ENCODE measurements around the gene DTD1. TPM values are rescaled to one million over a fixed set of nuclear protein-coding genes. Genes with fewer than 3 reads are reported as not detected.

Gene DTD1
- total RNA-seq, 2 donors from 2014 or later: 31.2 to 51.6 TPM

DNA sequence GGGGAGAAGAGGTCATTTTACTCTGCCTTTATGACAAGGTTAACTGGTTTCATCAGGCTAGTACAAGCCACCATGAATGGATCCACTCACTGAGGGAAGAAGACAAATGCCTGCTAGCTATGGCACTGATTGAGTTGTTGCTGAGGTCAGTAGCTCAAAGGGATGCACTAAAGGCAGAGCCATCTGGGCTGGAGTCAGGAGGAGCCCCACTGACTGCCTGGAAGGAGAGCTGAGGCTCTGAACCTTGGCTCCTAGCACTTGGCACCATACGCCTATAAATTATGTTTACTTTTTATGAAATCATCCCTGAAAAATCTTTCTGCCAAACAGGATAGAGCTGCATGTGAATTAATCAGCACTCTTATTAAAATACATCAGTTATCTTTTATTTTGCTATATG is 104.6 kb downstream of the DTD1 start:
- Histone ChIP-seq H3K27ac (no peak overlapping the region), H3K4me1 (replicated peaks) (no peaks in the 10 kb centered on the region), H3K27me3 (replicated peaks; ENCODE audit: insufficient read depth) (no peaks in the 10 kb centered on the region), H3K9me3 (no peaks in the 10 kb centered on the region), H3K4me3 (no peak overlapping the region), H3K36me3 (no peaks in the 10 kb centered on the region)
- TF ChIP-seq, protein P1, sequence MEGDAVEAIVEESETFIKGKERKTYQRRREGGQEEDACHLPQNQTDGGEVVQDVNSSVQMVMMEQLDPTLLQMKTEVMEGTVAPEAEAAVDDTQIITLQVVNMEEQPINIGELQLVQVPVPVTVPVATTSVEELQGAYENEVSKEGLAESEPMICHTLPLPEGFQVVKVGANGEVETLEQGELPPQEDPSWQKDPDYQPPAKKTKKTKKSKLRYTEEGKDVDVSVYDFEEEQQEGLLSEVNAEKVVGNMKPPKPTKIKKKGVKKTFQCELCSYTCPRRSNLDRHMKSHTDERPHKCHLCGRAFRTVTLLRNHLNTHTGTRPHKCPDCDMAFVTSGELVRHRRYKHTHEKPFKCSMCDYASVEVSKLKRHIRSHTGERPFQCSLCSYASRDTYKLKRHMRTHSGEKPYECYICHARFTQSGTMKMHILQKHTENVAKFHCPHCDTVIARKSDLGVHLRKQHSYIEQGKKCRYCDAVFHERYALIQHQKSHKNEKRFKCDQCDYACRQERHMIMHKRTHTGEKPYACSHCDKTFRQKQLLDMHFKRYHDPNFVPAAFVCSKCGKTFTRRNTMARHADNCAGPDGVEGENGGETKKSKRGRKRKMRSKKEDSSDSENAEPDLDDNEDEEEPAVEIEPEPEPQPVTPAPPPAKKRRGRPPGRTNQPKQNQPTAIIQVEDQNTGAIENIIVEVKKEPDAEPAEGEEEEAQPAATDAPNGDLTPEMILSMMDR (IDR thresholded peaks at IDR 0.05): no peak
- TF ChIP-seq POLR2A (IDR thresholded peaks at IDR 0.05) (no peak), POLR2AphosphoS5 (IDR thresholded peaks at IDR 0.05) (no peak)
- 42% methylated on average over 1 of the region's 1 CpG for WGBS
- intact Hi-C loops (cut with DNase I): no loop called here
- no peak for DNase-seq (ENCODE audit: low spot score)

DNA sequence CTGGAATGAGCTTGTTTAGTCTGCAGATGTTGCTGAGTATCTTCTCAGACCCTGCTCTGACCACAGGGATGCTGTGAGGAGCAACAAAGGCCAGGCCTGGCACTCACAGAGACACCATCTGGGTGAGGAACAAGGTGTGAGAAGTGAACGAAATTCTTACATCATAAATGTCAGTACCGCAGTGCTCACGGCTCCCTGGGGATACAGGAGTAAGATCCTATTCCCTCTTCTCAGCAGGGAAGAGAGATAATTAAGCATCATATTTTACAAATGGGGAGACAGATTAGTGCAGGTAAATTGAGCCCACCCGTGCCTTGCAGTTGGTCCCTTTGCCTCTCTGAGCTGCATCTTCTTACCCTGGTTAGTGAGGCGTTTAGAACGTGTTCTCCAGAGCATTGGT is 106.2 kb downstream of the DTD1 start:
- no peak overlapping the region for H3K4me3 ChIP-seq
- H3K36me3 ChIP-seq: no peaks in the 10 kb centered on the region
- TF ChIP-seq, protein P1 (IDR thresholded peaks at IDR 0.05): no peak
- H3K4me1 ChIP-seq (replicated peaks): no peaks in the 10 kb centered on the region
- H3K27ac ChIP-seq: no peak overlapping the region
- WGBS: 77% methylated on average over 6 of the region's 6 CpGs
- H3K27me3 ChIP-seq (replicated peaks; ENCODE audit: insufficient read depth): no peaks in the 10 kb centered on the region
- no peaks in the 10 kb centered on the region for H3K9me3 ChIP-seq
- intact Hi-C loops (cut with DNase I): no loop called here
- DNase-seq (ENCODE audit: low spot score): no peak

DNA sequence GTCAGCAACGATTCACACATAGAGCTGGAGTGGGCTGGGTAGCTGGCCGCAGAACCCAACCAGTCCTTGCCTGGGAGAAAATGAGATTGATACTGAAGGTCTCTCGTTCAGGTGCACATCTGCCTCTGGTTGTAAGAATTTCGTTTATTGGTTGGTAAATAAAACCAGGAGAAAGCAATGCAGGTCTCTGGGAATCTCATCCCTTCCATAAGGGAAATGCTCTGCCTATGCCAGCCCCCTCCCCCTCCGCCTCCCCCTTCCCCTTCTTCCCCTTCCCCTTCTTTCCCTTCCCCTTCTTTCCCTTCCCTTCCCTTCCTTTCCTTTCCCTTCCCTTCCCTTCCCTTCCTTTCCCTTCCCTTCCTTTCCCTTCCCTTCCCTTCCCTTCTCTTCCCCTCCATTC is 107.3 kb downstream of the DTD1 start:
- intact Hi-C loops (cut with DNase I): no loop called here
- DNase-seq (ENCODE audit: low spot score): no peak
- no peak for TF ChIP-seq POLR2AphosphoS5 (IDR thresholded peaks at IDR 0.05)
- TF ChIP-seq, protein P1 (IDR thresholded peaks at IDR 0.05): no peak
- TF ChIP-seq POLR2A (IDR thresholded peaks at IDR 0.05): no peak
- 92% methylated on average over 4 of the region's 5 CpGs for WGBS
- H3K4me1 ChIP-seq (replicated peaks): no peaks in the 10 kb centered on the region
- no peak overlapping the region for H3K27ac ChIP-seq
- H3K9me3 ChIP-seq: no peaks in the 10 kb centered on the region
- H3K27me3 ChIP-seq (replicated peaks; ENCODE audit: insufficient read depth): no peaks in the 10 kb centered on the region
- H3K4me3 ChIP-seq: no peak overlapping the region
- no peaks in the 10 kb centered on the region for H3K36me3 ChIP-seq

DNA sequence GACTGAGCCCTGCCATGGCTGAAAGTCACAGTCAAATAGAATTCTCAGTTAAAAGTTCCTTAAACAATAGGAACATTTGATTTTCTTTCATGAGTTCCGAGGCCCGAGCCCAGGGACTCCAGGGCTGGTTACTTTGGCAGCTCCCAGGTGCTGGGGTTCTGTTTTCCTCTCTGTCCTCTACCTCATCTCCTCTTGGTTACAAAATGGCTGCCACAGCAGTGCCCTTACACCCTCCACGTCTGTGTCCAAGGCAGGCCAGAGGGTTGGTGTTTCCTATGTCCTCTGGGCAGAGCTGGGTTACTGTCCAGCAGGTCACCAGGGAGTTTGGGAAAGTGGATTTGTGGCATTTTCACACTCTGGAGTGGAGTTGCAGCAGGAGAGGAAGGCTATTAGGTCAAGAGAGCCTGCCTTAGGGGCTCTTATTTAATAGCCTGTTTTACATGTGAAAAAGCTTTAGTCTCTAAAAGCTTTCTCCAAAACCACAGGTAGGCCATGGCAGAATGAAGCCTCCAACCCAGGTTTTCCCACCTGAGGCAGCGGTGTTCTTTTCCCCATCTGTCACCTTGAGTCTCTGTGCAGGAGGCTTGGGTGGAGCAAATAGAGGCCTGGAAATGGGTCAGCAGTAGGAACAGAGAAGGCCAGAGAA is 111.0 kb downstream of the DTD1 start:
- H3K9me3 ChIP-seq: no peaks in the 10 kb centered on the region
- no peak overlapping the region for H3K4me3 ChIP-seq
- no peak for DNase-seq (ENCODE audit: low spot score)
- 97% methylated on average over 4 of the region's 4 CpGs for WGBS
- intact Hi-C loops (cut with DNase I): no loop called here
- no peak overlapping the region for H3K27ac ChIP-seq
- H3K27me3 ChIP-seq (replicated peaks; ENCODE audit: insufficient read depth): no peaks in the 10 kb centered on the region
- no peaks in the 10 kb centered on the region for H3K4me1 ChIP-seq (replicated peaks)
- H3K36me3 ChIP-seq: no peaks in the 10 kb centered on the region
- TF ChIP-seq POLR2AphosphoS5 (IDR thresholded peaks at IDR 0.05) (no peak), POLR2A (IDR thresholded peaks at IDR 0.05) (no peak)
- TF ChIP-seq, protein P1 (IDR thresholded peaks at IDR 0.05): no peak

DNA sequence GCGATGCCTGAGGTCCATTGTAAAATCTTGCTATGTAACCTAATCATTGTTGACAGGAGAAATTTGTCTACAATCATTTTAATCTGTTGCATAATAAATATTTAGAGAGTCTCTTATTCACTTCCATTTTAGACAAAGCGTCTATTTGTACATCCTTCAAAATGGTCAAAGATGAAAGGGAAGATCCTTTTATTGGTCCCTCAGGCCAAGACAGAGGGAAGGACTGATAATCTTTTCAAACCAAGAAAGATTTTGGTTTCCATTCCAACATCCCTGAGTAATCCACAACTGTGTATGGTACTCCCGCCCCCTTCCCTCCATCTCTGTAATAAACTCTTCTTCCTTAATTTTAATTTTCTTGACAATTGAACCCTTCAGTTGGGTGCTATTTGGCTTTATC is 114.1 kb downstream of the DTD1 start:
- no peaks in the 10 kb centered on the region for H3K4me1 ChIP-seq (replicated peaks)
- 47% methylated on average over 3 of the region's 3 CpGs for WGBS
- TF ChIP-seq, protein P1 (IDR thresholded peaks at IDR 0.05): no peak
- TF ChIP-seq POLR2AphosphoS5 (IDR thresholded peaks at IDR 0.05): no peak
- no peak for TF ChIP-seq POLR2A (IDR thresholded peaks at IDR 0.05)
- no peaks in the 10 kb centered on the region for H3K27me3 ChIP-seq (replicated peaks; ENCODE audit: insufficient read depth)
- H3K9me3 ChIP-seq: no peaks in the 10 kb centered on the region
- DNase-seq (ENCODE audit: low spot score): no peak
- no peaks in the 10 kb centered on the region for H3K36me3 ChIP-seq
- no peak overlapping the region for H3K27ac ChIP-seq
- intact Hi-C loops (cut with DNase I): no loop called here
- no peak overlapping the region for H3K4me3 ChIP-seq
